ENCODE measurements around the gene DUSP2. TPM values are rescaled to one million over a fixed set of nuclear protein-coding genes. Genes with fewer than 3 reads are reported as not detected.

DUSP2 gene
- total RNA-seq, 1 experiment from 2014 or later, result 1.4 TPM

- Histone ChIP-seq H3K4me1 (ENCODE audit: insufficient read depth, low read length, poor library complexity, severe bottlenecking) (no peaks in the 10 kb centered on the region), H3K27ac (ENCODE audit: low read depth, low read length, poor library complexity, severe bottlenecking) (no peak overlapping the region), H3K4me3 (ENCODE audit: low read depth, low read length, poor library complexity, severe bottlenecking) (peak overlapping the region; percentile 52), H3K9me3 (ENCODE audit: low read depth, low read length, poor library complexity, severe bottlenecking) (no peaks in the 10 kb centered on the region), H3K27me3 (replicated peaks; ENCODE audit: insufficient read depth, low read depth, low read length, poor library complexity) (peaks cover 3% of the 10 kb centered on the region), H3K36me3 (ENCODE audit: insufficient read depth, low read length, poor library complexity, severe bottlenecking) (no peaks in the 10 kb centered on the region)
- CTCF ChIA-PET, result interaction anchor here (0.6 to 1.3 kb wide), 5 partner anchors 57 to 895 kb away, joined by 3 to 4 read pairs (median 3); partner anchors contain the start of gene STARD7
- POLR2A ChIA-PET (ENCODE audit: low non-redundant PET), result no interaction called here
- TF ChIP-seq, protein P1, sequence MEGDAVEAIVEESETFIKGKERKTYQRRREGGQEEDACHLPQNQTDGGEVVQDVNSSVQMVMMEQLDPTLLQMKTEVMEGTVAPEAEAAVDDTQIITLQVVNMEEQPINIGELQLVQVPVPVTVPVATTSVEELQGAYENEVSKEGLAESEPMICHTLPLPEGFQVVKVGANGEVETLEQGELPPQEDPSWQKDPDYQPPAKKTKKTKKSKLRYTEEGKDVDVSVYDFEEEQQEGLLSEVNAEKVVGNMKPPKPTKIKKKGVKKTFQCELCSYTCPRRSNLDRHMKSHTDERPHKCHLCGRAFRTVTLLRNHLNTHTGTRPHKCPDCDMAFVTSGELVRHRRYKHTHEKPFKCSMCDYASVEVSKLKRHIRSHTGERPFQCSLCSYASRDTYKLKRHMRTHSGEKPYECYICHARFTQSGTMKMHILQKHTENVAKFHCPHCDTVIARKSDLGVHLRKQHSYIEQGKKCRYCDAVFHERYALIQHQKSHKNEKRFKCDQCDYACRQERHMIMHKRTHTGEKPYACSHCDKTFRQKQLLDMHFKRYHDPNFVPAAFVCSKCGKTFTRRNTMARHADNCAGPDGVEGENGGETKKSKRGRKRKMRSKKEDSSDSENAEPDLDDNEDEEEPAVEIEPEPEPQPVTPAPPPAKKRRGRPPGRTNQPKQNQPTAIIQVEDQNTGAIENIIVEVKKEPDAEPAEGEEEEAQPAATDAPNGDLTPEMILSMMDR (conservative IDR thresholded peaks at IDR 0.05; ENCODE audit: low read depth, low read length), result peak; percentile 68
- TF ChIP-seq EZH2 (IDR thresholded peaks at IDR 0.05; ENCODE audit: borderline replicate concordance, low read depth, low read length, poor library complexity, severe bottlenecking), result no peak
- DNase-seq (ENCODE audit: low spot score), result peak; percentile 68
- no TSS peak for BruUV-seq (replicated peaks)
- intact Hi-C loops (cut with micrococcal nuclease; ENCODE audit: unreplicated experiment), result loop anchor here (10.0 kb wide), 1 partner anchor 58 kb away; no protein-coding TSS in a partner anchor
These were observed 28.2 kb downstream of the DUSP2 start for GRCh38 chr2:96116879-96117533.

DNA sequence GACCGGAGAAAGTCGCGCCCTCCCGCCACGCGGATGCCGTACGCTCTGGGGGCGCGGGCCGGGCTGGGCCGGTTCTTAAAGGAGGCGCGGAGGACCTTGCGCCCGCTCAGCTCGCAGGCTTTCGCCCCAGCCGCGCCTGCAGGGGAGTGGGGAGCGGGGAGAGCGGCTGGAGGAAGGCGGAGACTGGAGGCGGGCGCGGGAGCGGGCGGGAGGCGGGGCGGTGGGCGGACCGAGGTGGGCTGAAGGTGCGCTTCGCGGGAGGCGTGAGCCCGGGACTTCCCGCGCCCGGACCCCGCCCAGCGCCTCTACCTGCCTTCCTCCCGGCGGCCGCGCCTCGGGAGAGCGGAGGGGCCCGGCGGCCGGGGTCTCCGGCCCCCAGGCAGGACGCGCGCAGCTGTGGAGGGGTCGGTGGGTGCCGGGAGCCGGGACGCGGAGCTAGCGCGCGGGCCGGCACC lies 28.8 kb downstream of the DUSP2 start, which contains the start of gene ADRA2B:
Gene ADRA2B, minus strand, starts transcription at position 148 of the 455 bp plus-strand sequence. CDS start 422 bp downstream, outside the sequence.
- intact Hi-C loops (cut with micrococcal nuclease; ENCODE audit: unreplicated experiment), result loop anchor here (10.0 kb wide), 1 partner anchor 58 kb away; no protein-coding TSS in a partner anchor
- DNase-seq (ENCODE audit: low spot score), result peak; percentile 60
- ChIA-PET POLR2A (ENCODE audit: low non-redundant PET) (no interaction called here), CTCF (interaction anchor here (0.9 to 1.3 kb wide), 4 partner anchors 58 to 124 kb away, joined by 3 to 4 read pairs (median 4); partner anchors contain the start of gene STARD7)
- Histone ChIP-seq H3K9me3 (ENCODE audit: low read depth, low read length, poor library complexity, severe bottlenecking) (no peaks in the 10 kb centered on the region), H3K4me1 (ENCODE audit: insufficient read depth, low read length, poor library complexity, severe bottlenecking) (no peaks in the 10 kb centered on the region), H3K27me3 (replicated peaks; ENCODE audit: insufficient read depth, low read depth, low read length, poor library complexity) (peaks cover 3% of the 10 kb centered on the region), H3K36me3 (ENCODE audit: insufficient read depth, low read length, poor library complexity, severe bottlenecking) (no peaks in the 10 kb centered on the region), H3K4me3 (ENCODE audit: low read depth, low read length, poor library complexity, severe bottlenecking) (peak within 1 kb of the TSS; percentile 52), H3K27ac (ENCODE audit: low read depth, low read length, poor library complexity, severe bottlenecking) (no peak within 1 kb of the TSS)
- BruUV-seq (replicated peaks), result no TSS peak
- TF ChIP-seq, protein P1 (conservative IDR thresholded peaks at IDR 0.05; ENCODE audit: low read depth, low read length), result no peak

- Histone ChIP-seq H3K4me1 (ENCODE audit: insufficient read depth, low read length, poor library complexity, severe bottlenecking) (no peaks in the 10 kb centered on the region), H3K27ac (ENCODE audit: low read depth, low read length, poor library complexity, severe bottlenecking) (no peak overlapping the region), H3K27me3 (replicated peaks; ENCODE audit: insufficient read depth, low read depth, low read length, poor library complexity) (peaks cover 3% of the 10 kb centered on the region), H3K9me3 (ENCODE audit: low read depth, low read length, poor library complexity, severe bottlenecking) (no peaks in the 10 kb centered on the region), H3K4me3 (ENCODE audit: low read depth, low read length, poor library complexity, severe bottlenecking) (peak overlapping the region; percentile 52), H3K36me3 (ENCODE audit: insufficient read depth, low read length, poor library complexity, severe bottlenecking) (no peaks in the 10 kb centered on the region)
- POLR2A ChIA-PET (ENCODE audit: low non-redundant PET), result no interaction called here
- DNase-seq (ENCODE audit: low spot score), result no peak
- intact Hi-C loops (cut with micrococcal nuclease; ENCODE audit: unreplicated experiment), result loop anchor here (10.0 kb wide), 1 partner anchor 59 kb away; no protein-coding TSS in a partner anchor
- TF ChIP-seq, protein P1 (conservative IDR thresholded peaks at IDR 0.05; ENCODE audit: low read depth, low read length), result no peak
- no peak for TF ChIP-seq EZH2 (IDR thresholded peaks at IDR 0.05; ENCODE audit: borderline replicate concordance, low read depth, low read length, poor library complexity, severe bottlenecking)
- BruUV-seq (replicated peaks), result no TSS peak
- CTCF ChIA-PET, result interaction anchor here (1.2 kb wide), 1 partner anchor 93 kb away, joined by 4 read pairs; no protein-coding TSS in a partner anchor
These were observed 29.4 kb downstream of the DUSP2 start for GRCh38 chr2:96115631-96116423.
